Caco-2 (cell line): ENCODE measurements around the gene UNKL. TPM values are rescaled to one million over a fixed set of nuclear protein-coding genes. Genes with fewer than 3 reads are reported as not detected.
A peak's percentile ranks its signal among the peaks of the same experiment; 100 is the strongest.

Experiments
- BruUV-seq: library from RNA; stranded (reverse); fragments of 400-500 nt; replicated peaks from 2 replicates; lab custom pipeline; 2021; lab: Mats Ljungman, UMichigan
- CTCF ChIA-PET: fragments of 300-600 bp; sonication (Branson Sonifier 250); formaldehyde crosslinking; loops from one replicate; lab custom pipeline; 2022; ENCODE audit warnings: antibody characterized with exemption; lab: Charles Lee
- POLR2A ChIA-PET: fragments of 300-600 bp; sonication (Branson Sonifier 250); formaldehyde crosslinking; loops from one replicate; lab custom pipeline; 2022; ENCODE audit warnings: antibody characterized with exemption; lab: Charles Lee
- DNase-seq, 2 experiments: peaks; one replicate each; pipeline versions ENCODE4 v3.0.0 to v3.0.0-alpha.2; 2020 to 2022
- H3K27me3 ChIP-seq: replicated peaks from 2 replicates; pipeline ENCODE4 v1.6.0; 2011; ENCODE audit warnings: low read length; ENCODE audit not compliant: control insufficient read depth, insufficient read depth
- H3K36me3 ChIP-seq: 2 replicates; pipeline ENCODE4 v1.5.1; 2011; ENCODE audit warnings: low read length; ENCODE audit not compliant: control insufficient read depth, insufficient read depth
- H3K4me1 ChIP-seq: fragments of 250-450 bp; sonication (Bioruptor Pico); 2 replicates; pipeline ENCODE4 v1.5.1; 2020; ENCODE audit warnings: mild to moderate bottlenecking
- H3K4me3 ChIP-seq: 2 replicates; pipeline ENCODE4 v1.5.1; 2011; ENCODE audit warnings: low read depth, mild to moderate bottlenecking, control low read depth, low read length
- H3K9me3 ChIP-seq: fragments of 250-450 bp; sonication (Bioruptor Pico); 2 replicates; pipeline ENCODE4 v1.5.1; 2020; ENCODE audit warnings: mild to moderate bottlenecking, moderate library complexity
- H3K27ac Mint-ChIP-seq: one replicate; pipeline ENCODE4 v1.8.0; 2022; ENCODE audit warnings: mixed read lengths; ENCODE audit not compliant: unreplicated experiment
- H3K27me3 Mint-ChIP-seq: one replicate; pipeline ENCODE4 v1.8.0; 2022; ENCODE audit warnings: mixed read lengths; ENCODE audit not compliant: insufficient read depth, unreplicated experiment
- H3K36me3 Mint-ChIP-seq: one replicate; pipeline ENCODE4 v1.8.0; 2022; ENCODE audit warnings: mild to moderate bottlenecking, mixed read lengths; ENCODE audit not compliant: insufficient read depth, unreplicated experiment
- H3K4me1 Mint-ChIP-seq: one replicate; pipeline ENCODE4 v1.8.0; 2022; ENCODE audit warnings: low read depth, mixed read lengths; ENCODE audit not compliant: unreplicated experiment
- H3K4me3 Mint-ChIP-seq: one replicate; pipeline ENCODE4 v1.8.0; 2022; ENCODE audit warnings: mild to moderate bottlenecking, moderate library complexity, mixed read lengths; ENCODE audit not compliant: unreplicated experiment
- H3K9me3 Mint-ChIP-seq: one replicate; pipeline ENCODE4 v1.8.0; 2022; ENCODE audit warnings: mixed read lengths; ENCODE audit not compliant: unreplicated experiment
- intact Hi-C: fragments of 100-400 bp; cut with micrococcal nuclease; formaldehyde crosslinking; loops from one replicate; pipeline ENCODE4 v1.10.0; 2022; ENCODE audit not compliant: unreplicated experiment
- total RNA-seq: library from RNA; stranded (reverse); gene quantifications from 2 replicates; pipeline ENCODE4 v1.2.3, GENCODE V29; 2022
- TF ChIP-seq, protein P1 (sequence below), 2 experiments: fragments of 200-600 bp in 1 of 2; IDR thresholded peaks; 1 replicate in 1 of 2; 2 replicates in 1 of 2; pipeline versions ENCODE4 v1.5.1 to v1.8.0; 2011 to 2022; ENCODE audit warnings: antibody characterized with exemption in 1 of 2, control low read depth in 1 of 2, inconsistent platforms in 1 of 2, low read depth in 1 of 2, low read length in 1 of 2, mild to moderate bottlenecking in 1 of 2, moderate library complexity in 1 of 2; ENCODE audit not compliant: insufficient read depth in 1 of 2, severe bottlenecking in 1 of 2, unreplicated experiment in 1 of 2

Gene UNKL
- total RNA-seq, 1 experiment from 2014 or later = 31.2 TPM

DNA sequence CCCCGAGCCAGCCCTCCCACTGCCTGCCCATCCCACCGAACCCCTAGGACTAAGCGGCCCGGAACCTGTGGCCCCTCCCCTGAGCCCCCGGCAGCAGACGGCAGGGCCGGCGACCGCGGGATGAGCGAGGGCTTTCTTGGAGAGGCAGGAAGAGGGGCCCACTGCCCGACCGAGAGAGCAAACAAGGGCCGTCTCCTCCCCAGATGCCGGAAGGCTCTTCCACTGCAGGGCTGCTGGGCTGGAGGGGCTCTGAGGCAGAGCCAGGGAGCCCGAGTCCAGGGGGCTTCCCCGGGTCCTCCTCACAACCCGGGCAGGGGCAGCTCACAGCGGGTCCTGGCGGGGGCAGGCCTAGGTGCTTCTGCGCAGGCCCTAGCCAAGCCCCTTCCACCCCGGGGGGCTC is 19.3 kb upstream of the UNKL start:
- no peaks in the 10 kb centered on the region for H3K9me3 Mint-ChIP-seq
- no peaks in the 10 kb centered on the region for H3K4me1 Mint-ChIP-seq
- H3K4me3 Mint-ChIP-seq = no peak overlapping the region
- DNase-seq = no peak
- Histone ChIP-seq H3K27me3 (no peaks in the 10 kb centered on the region), H3K9me3 (no peaks in the 10 kb centered on the region), H3K4me1 (peaks cover 18% of the 10 kb centered on the region), H3K4me3 (no peak overlapping the region), H3K36me3 (no peaks in the 10 kb centered on the region)
- BruUV-seq = no TSS peak
- intact Hi-C loops = no loop called here
- TF ChIP-seq, protein P1, sequence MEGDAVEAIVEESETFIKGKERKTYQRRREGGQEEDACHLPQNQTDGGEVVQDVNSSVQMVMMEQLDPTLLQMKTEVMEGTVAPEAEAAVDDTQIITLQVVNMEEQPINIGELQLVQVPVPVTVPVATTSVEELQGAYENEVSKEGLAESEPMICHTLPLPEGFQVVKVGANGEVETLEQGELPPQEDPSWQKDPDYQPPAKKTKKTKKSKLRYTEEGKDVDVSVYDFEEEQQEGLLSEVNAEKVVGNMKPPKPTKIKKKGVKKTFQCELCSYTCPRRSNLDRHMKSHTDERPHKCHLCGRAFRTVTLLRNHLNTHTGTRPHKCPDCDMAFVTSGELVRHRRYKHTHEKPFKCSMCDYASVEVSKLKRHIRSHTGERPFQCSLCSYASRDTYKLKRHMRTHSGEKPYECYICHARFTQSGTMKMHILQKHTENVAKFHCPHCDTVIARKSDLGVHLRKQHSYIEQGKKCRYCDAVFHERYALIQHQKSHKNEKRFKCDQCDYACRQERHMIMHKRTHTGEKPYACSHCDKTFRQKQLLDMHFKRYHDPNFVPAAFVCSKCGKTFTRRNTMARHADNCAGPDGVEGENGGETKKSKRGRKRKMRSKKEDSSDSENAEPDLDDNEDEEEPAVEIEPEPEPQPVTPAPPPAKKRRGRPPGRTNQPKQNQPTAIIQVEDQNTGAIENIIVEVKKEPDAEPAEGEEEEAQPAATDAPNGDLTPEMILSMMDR (IDR thresholded peaks at IDR 0.05; ENCODE audit: insufficient read depth in 1 of 2, low read depth in 1 of 2, low read length in 1 of 2, severe bottlenecking in 1 of 2, unreplicated experiment in 1 of 2) = no peak
- H3K27ac Mint-ChIP-seq = no peak overlapping the region
- no peaks in the 10 kb centered on the region for H3K27me3 Mint-ChIP-seq
- no peaks in the 10 kb centered on the region for H3K36me3 Mint-ChIP-seq
- ChIA-PET CTCF (no interaction called here), POLR2A (no interaction called here)

DNA sequence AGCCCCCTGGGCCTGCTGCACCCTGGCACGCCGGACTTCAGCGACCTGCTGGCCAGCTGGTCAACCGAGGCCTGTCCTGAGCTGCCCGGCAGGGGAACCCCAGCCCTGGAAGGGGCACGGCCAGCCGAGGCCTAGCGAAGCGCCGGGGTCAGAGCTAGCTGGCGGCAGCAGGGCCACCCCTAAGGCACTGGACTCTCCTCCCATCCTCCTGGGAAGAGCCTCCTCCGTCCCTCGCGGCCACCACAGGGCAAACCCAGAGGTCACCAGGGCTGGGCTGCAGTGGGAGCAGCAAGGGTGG is 18.7 kb upstream of the UNKL start:
- Histone ChIP-seq H3K27me3 (no peaks in the 10 kb centered on the region), H3K4me3 (no peak overlapping the region), H3K9me3 (no peaks in the 10 kb centered on the region), H3K4me1 (peaks cover 18% of the 10 kb centered on the region), H3K36me3 (no peaks in the 10 kb centered on the region)
- CTCF ChIA-PET = no interaction called here
- Mint-ChIP-seq H3K27me3 (no peaks in the 10 kb centered on the region), H3K4me1 (no peaks in the 10 kb centered on the region), H3K36me3 (no peaks in the 10 kb centered on the region), H3K9me3 (no peaks in the 10 kb centered on the region), H3K4me3 (no peak overlapping the region), H3K27ac (no peak overlapping the region)
- no peak for DNase-seq
- intact Hi-C loops = no loop called here
- POLR2A ChIA-PET = no interaction called here
- TF ChIP-seq, protein P1 (IDR thresholded peaks at IDR 0.05; ENCODE audit: insufficient read depth in 1 of 2, low read depth in 1 of 2, low read length in 1 of 2, severe bottlenecking in 1 of 2, unreplicated experiment in 1 of 2) = no peak
- BruUV-seq = no TSS peak

DNA sequence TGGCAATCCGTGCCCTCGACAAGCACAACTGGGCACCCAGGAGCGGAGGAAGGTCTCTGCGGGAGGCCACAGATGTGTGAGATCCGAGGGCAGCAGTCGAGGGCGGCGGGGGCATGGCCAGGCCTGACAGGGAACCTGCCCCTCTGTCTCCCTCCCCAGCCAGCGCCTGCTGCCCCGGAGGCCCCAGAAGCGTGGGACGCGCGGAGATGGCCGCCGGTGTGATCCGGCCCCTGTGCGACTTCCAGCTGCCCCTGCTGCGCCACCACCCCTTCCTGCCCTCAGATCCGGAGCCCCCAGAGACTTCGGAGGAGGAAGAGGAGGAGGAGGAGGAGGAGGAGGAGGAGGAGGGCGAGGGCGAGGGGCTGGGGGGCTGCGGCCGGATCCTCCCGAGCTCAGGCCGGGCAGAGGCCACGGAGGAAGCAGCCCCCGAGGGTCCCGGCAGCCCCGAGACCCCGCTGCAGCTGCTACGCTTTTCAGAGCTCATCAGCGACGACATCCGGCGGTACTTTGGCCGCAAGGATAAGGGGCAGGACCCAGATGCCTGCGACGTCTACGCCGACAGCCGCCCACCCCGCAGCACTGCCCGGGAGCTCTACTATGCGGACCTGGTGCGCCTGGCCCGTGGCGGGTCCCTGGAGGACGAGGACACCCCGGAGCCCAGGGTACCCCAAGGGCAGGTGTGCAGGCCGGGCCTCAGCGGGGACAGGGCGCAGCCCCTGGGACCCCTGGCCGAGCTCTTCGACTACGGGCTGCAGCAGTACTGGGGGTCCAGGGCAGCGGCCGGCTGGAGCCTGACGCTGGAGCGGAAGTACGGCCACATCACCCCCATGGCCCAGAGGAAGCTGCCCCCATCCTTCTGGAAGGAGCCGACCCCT is 18.1 kb upstream of the UNKL start:
- Histone ChIP-seq H3K36me3 (no peaks in the 10 kb centered on the region), H3K4me3 (no peak overlapping the region), H3K4me1 (peaks cover 18% of the 10 kb centered on the region), H3K9me3 (no peaks in the 10 kb centered on the region), H3K27me3 (no peaks in the 10 kb centered on the region)
- peak overlapping the region; percentile 16 for H3K4me3 Mint-ChIP-seq
- H3K4me1 Mint-ChIP-seq = no peaks in the 10 kb centered on the region
- POLR2A ChIA-PET = no interaction called here
- TF ChIP-seq, protein P1 (IDR thresholded peaks at IDR 0.05; ENCODE audit: insufficient read depth in 1 of 2, low read depth in 1 of 2, low read length in 1 of 2, severe bottlenecking in 1 of 2, unreplicated experiment in 1 of 2) = no peak
- intact Hi-C loops = no loop called here
- BruUV-seq = TSS peak; percentile 12
- no peaks in the 10 kb centered on the region for H3K9me3 Mint-ChIP-seq
- no peak for DNase-seq
- no peaks in the 10 kb centered on the region for H3K27me3 Mint-ChIP-seq
- no peaks in the 10 kb centered on the region for H3K36me3 Mint-ChIP-seq
- CTCF ChIA-PET = no interaction called here
- no peak overlapping the region for H3K27ac Mint-ChIP-seq
